ENCODE data around the gene TMEM225. TPM values are rescaled to one million over a fixed set of nuclear protein-coding genes. Genes with fewer than 3 reads are reported as not detected.

TMEM225 gene
- total and polyA plus RNA-seq, 2 experiments from 2014 or later: 0.13 TPM; not detected in 1

DNA sequence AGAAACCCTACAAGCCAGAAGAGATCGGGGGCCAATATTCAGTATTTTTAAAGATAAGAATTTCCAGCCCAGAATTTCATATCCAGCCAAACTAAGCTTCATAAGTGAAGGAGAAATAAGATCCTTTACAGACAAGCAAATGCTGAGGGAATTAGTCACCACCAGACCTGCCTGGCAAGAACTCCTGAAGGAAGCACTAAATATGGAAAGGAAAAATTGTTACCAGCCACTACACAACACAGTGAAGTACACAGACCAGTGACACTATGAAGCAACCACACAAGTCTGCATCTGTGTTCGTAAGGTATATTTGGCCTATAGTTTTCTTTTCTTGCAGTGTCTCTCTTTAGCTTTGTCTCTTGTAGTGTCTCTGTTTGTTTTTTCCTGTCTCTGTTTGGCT, 29.0 kb downstream of the TMEM225 start:
- H3K9me3 ChIP-seq (ENCODE audit: low read depth): no peaks in the 10 kb centered on the region
- no peak overlapping the region for H3K4me3 ChIP-seq
- DNase-seq (ENCODE audit: low spot score): no peak
- no peak overlapping the region for H3K27ac ChIP-seq
- H3K9me2 ChIP-seq (replicated peaks; ENCODE audit: insufficient read depth): no peaks in the 10 kb centered on the region
- H2AFZ ChIP-seq: no peak overlapping the region
- no peaks in the 10 kb centered on the region for H3K4me1 ChIP-seq (ENCODE audit: insufficient read depth)
- H3K79me2 ChIP-seq: no peaks in the 10 kb centered on the region
- H4K20me1 ChIP-seq (ENCODE audit: insufficient read depth, poor library complexity, severe bottlenecking): no peaks in the 10 kb centered on the region
- no peak overlapping the region for H3K4me2 ChIP-seq
- WGBS (ENCODE audit: low lambda C conversion rate, missing lambda C conversion rate): 79% methylated on average over 2 of the region's 2 CpGs
- H3K36me3 ChIP-seq (replicated peaks; ENCODE audit: insufficient read depth, low read depth): no peaks in the 10 kb centered on the region
- TF ChIP-seq EZH2phosphoT487 (IDR thresholded peaks at IDR 0.05; ENCODE audit: low read depth, severe bottlenecking, unreplicated experiment) (no peak), EZH2 (IDR thresholded peaks at IDR 0.05; ENCODE audit: borderline replicate concordance) (no peak)
- TF ChIP-seq, protein P1, sequence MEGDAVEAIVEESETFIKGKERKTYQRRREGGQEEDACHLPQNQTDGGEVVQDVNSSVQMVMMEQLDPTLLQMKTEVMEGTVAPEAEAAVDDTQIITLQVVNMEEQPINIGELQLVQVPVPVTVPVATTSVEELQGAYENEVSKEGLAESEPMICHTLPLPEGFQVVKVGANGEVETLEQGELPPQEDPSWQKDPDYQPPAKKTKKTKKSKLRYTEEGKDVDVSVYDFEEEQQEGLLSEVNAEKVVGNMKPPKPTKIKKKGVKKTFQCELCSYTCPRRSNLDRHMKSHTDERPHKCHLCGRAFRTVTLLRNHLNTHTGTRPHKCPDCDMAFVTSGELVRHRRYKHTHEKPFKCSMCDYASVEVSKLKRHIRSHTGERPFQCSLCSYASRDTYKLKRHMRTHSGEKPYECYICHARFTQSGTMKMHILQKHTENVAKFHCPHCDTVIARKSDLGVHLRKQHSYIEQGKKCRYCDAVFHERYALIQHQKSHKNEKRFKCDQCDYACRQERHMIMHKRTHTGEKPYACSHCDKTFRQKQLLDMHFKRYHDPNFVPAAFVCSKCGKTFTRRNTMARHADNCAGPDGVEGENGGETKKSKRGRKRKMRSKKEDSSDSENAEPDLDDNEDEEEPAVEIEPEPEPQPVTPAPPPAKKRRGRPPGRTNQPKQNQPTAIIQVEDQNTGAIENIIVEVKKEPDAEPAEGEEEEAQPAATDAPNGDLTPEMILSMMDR (IDR thresholded peaks at IDR 0.05; ENCODE audit: poor library complexity): no peak
- no peaks in the 10 kb centered on the region for H3K27me3 ChIP-seq

DNA sequence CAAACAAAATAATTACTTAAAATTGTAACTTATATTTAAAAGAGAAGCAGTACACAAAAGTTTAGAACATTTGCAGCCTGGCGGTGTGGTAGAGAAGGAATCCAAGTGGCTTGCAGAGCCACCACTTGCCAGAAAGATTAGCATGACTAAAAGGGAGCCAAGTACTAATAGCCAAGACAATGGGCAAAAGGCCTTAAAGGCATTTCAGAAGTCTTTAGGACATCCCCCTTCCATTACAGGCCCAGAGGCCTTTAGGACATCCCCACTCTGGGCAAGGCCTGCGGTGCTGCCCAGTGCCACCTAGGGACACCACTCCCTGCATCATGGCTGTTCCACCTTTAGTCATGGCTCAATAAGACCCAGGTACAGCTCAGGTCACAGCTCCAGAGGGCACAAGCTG, 32.4 kb downstream of the TMEM225 start:
- H3K9me3 ChIP-seq (ENCODE audit: low read depth): no peaks in the 10 kb centered on the region
- WGBS (ENCODE audit: low lambda C conversion rate, missing lambda C conversion rate): 98% methylated on average over 2 of the region's 2 CpGs
- H3K9me2 ChIP-seq (replicated peaks; ENCODE audit: insufficient read depth): no peaks in the 10 kb centered on the region
- H3K27ac ChIP-seq: no peak overlapping the region
- no peak overlapping the region for H3K4me3 ChIP-seq
- H3K27me3 ChIP-seq: no peaks in the 10 kb centered on the region
- no peak for DNase-seq (ENCODE audit: low spot score)
- H4K20me1 ChIP-seq (ENCODE audit: insufficient read depth, poor library complexity, severe bottlenecking): no peaks in the 10 kb centered on the region
- no peaks in the 10 kb centered on the region for H3K4me1 ChIP-seq (ENCODE audit: insufficient read depth)
- no peak overlapping the region for H3K4me2 ChIP-seq
- H2AFZ ChIP-seq: no peak overlapping the region
- H3K36me3 ChIP-seq (replicated peaks; ENCODE audit: insufficient read depth, low read depth): no peaks in the 10 kb centered on the region
- no peaks in the 10 kb centered on the region for H3K79me2 ChIP-seq
- TF ChIP-seq EZH2 (IDR thresholded peaks at IDR 0.05; ENCODE audit: borderline replicate concordance) (no peak), EZH2phosphoT487 (IDR thresholded peaks at IDR 0.05; ENCODE audit: low read depth, severe bottlenecking, unreplicated experiment) (no peak)
- TF ChIP-seq, protein P1 (IDR thresholded peaks at IDR 0.05; ENCODE audit: poor library complexity): no peak

DNA sequence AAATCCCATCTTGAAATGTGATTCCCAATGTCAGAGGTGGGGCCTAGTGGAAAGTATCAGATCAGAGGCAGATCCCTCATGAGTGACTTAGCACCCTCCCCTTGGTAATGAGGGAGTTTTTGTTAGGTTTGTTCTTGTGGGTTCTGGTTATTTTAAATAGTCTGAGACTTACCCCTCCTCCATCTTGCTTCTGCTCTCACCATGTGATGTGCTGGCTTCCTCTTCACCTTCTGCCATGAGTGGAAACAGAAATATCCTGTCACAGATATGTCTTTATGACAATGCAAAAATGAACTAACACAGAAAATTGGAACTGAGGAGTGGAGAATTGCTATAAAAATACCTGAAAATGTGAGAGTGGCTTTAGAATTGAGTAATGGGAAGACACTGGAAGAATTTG, 33.1 kb downstream of the TMEM225 start:
- H4K20me1 ChIP-seq (ENCODE audit: insufficient read depth, poor library complexity, severe bottlenecking): no peaks in the 10 kb centered on the region
- H3K9me3 ChIP-seq (ENCODE audit: low read depth): no peaks in the 10 kb centered on the region
- TF ChIP-seq EZH2phosphoT487 (IDR thresholded peaks at IDR 0.05; ENCODE audit: low read depth, severe bottlenecking, unreplicated experiment): no peak
- TF ChIP-seq, protein P1 (IDR thresholded peaks at IDR 0.05; ENCODE audit: poor library complexity): no peak
- TF ChIP-seq EZH2 (IDR thresholded peaks at IDR 0.05; ENCODE audit: borderline replicate concordance): no peak
- H3K36me3 ChIP-seq (replicated peaks; ENCODE audit: insufficient read depth, low read depth): no peaks in the 10 kb centered on the region
- H2AFZ ChIP-seq: no peak overlapping the region
- H3K27ac ChIP-seq: no peak overlapping the region
- no peak for DNase-seq (ENCODE audit: low spot score)
- no peaks in the 10 kb centered on the region for H3K79me2 ChIP-seq
- no peaks in the 10 kb centered on the region for H3K4me1 ChIP-seq (ENCODE audit: insufficient read depth)
- H3K4me2 ChIP-seq: no peak overlapping the region
- no peaks in the 10 kb centered on the region for H3K27me3 ChIP-seq
- no peak overlapping the region for H3K4me3 ChIP-seq
- H3K9me2 ChIP-seq (replicated peaks; ENCODE audit: insufficient read depth): no peaks in the 10 kb centered on the region

DNA sequence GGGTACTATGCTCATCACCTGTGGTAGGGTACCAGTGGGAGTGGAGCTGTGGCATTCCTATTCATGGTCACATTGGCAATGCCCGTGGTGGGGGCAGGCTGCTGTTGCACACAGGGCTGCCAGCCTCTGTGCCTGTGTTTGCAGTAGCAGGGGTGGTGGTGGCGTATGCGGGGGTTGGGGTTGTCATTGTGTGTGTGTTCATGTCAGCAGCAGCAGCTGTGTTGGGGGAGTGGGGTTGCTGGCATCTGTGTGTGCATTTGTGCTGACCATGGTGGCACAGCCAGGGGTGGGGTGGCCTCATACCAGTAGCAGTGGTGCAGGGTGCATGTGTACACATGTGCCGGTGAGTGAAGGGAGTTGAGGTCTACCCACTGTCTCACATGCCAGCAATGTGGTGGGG, 34.4 kb downstream of the TMEM225 start:
- H3K9me3 ChIP-seq (ENCODE audit: low read depth): no peaks in the 10 kb centered on the region
- no peak for DNase-seq (ENCODE audit: low spot score)
- no peaks in the 10 kb centered on the region for H3K9me2 ChIP-seq (replicated peaks; ENCODE audit: insufficient read depth)
- H3K27ac ChIP-seq: no peak overlapping the region
- H3K36me3 ChIP-seq (replicated peaks; ENCODE audit: insufficient read depth, low read depth): no peaks in the 10 kb centered on the region
- H2AFZ ChIP-seq: no peak overlapping the region
- H3K4me1 ChIP-seq (ENCODE audit: insufficient read depth): no peaks in the 10 kb centered on the region
- H4K20me1 ChIP-seq (ENCODE audit: insufficient read depth, poor library complexity, severe bottlenecking): no peaks in the 10 kb centered on the region
- no peaks in the 10 kb centered on the region for H3K79me2 ChIP-seq
- no peak for TF ChIP-seq EZH2 (IDR thresholded peaks at IDR 0.05; ENCODE audit: borderline replicate concordance)
- TF ChIP-seq, protein P1 (IDR thresholded peaks at IDR 0.05; ENCODE audit: poor library complexity): no peak
- TF ChIP-seq EZH2phosphoT487 (IDR thresholded peaks at IDR 0.05; ENCODE audit: low read depth, severe bottlenecking, unreplicated experiment): no peak
- no peak overlapping the region for H3K4me3 ChIP-seq
- 95% methylated on average over 4 of the region's 4 CpGs for WGBS (ENCODE audit: low lambda C conversion rate, missing lambda C conversion rate)
- H3K27me3 ChIP-seq: no peaks in the 10 kb centered on the region
- H3K4me2 ChIP-seq: no peak overlapping the region
